ENCODE measurements around the gene E2F2.

E2F2 gene

GRCh38 chr1:23481026-23481597, 49.9 kb downstream of the E2F2 start:
- DNase-seq: no peak

- no peak for DNase-seq
Observed at GRCh38 chr1:23480187-23481025, 50.6 kb downstream of the E2F2 start.

- DNase-seq: no peak
Observed at GRCh38 chr1:23479666-23479941, 51.4 kb downstream of the E2F2 start.

GRCh38 chr1:23478896-23479665, 52.0 kb downstream of the E2F2 start:
- DNase-seq: no peak

- DNase-seq: no peak
Observed at GRCh38 chr1:23477359-23478144, 53.5 kb downstream of the E2F2 start.

GRCh38 chr1:23475641-23476040, 55.4 kb downstream of the E2F2 start:
- no peak for DNase-seq

- no peak for DNase-seq
Observed at GRCh38 chr1:23475134-23475628, 55.9 kb downstream of the E2F2 start.

- DNase-seq: no peak
Observed at GRCh38 chr1:23473037-23473800, 57.8 kb downstream of the E2F2 start.

- DNase-seq: no peak
Observed at GRCh38 chr1:23472351-23473036, 58.5 kb downstream of the E2F2 start.

GRCh38 chr1:23471473-23472075, 59.5 kb downstream of the E2F2 start:
- DNase-seq: no peak

- DNase-seq: no peak
Observed at GRCh38 chr1:23470282-23471070, 60.6 kb downstream of the E2F2 start.

GRCh38 chr1:23469372-23469982, 61.6 kb downstream of the E2F2 start:
- DNase-seq: no peak

GRCh38 chr1:23466423-23466989, 64.5 kb downstream of the E2F2 start:
- no peak for DNase-seq

- no peak for DNase-seq
Observed at GRCh38 chr1:23463286-23463685, 67.7 kb downstream of the E2F2 start.

- no peak for DNase-seq
Observed at GRCh38 chr1:23462766-23463165, 68.3 kb downstream of the E2F2 start.

GRCh38 chr1:23461050-23461449, 70.0 kb downstream of the E2F2 start:
- no peak for DNase-seq

GRCh38 chr1:23460519-23460918, 70.5 kb downstream of the E2F2 start:
- DNase-seq: no peak

GRCh38 chr1:23459338-23459757, 71.7 kb downstream of the E2F2 start:
- no peak for DNase-seq

Data from NCI-H748 treated with DMSO at 0.1 percent for 48 hours (cell line).